Fibroblast of lung (primary cell): ENCODE measurements around the gene RALGPS2. TPM values are rescaled to one million over a fixed set of nuclear protein-coding genes. Genes with fewer than 3 reads are reported as not detected.

Experiments
- DNase-seq, 2 donors: peaks; one replicate each; pipeline versions ENCODE4 v3.0.0 to v3.0.0-alpha.2; 2010; ENCODE audit warnings: low read depth in 2 of 2
- H2AFZ ChIP-seq: 2 replicates; pipeline ENCODE4 v1.5.1; 2012; ENCODE audit warnings: low read length, control low read depth, inconsistent platforms
- H3K27ac ChIP-seq: 2 replicates; pipeline ENCODE4 v1.5.1; 2011; ENCODE audit warnings: low read length, control low read depth; ENCODE audit not compliant: insufficient read depth
- H3K27me3 ChIP-seq: 2 replicates; pipeline ENCODE4 v1.5.1; 2011; ENCODE audit warnings: mild to moderate bottlenecking, low read length; ENCODE audit not compliant: control insufficient read depth, insufficient read depth
- H3K36me3 ChIP-seq: 2 replicates; pipeline ENCODE4 v1.5.1; 2011; ENCODE audit warnings: low read length; ENCODE audit not compliant: control insufficient read depth, insufficient read depth
- H3K4me1 ChIP-seq: 2 replicates; pipeline ENCODE4 v1.5.1; 2011; ENCODE audit warnings: low read length; ENCODE audit not compliant: control insufficient read depth, insufficient read depth; ENCODE audit errors: extremely low read depth
- H3K4me2 ChIP-seq: 2 replicates; pipeline ENCODE4 v1.5.1; 2011; ENCODE audit warnings: low read length, control low read depth; ENCODE audit not compliant: insufficient read depth; ENCODE audit errors: extremely low read depth
- H3K4me3 ChIP-seq, 4 experiments: fragments of 200-600 bp in 1 of 4; sonication (generic) in 1 of 4; replicated peaks in 1 of 4; 2 replicates each; pipeline ENCODE4 v1.5.1; 2011 to 2016; ENCODE audit warnings: low read length in 4 of 4, low read depth in 3 of 4, mild to moderate bottlenecking in 3 of 4, control low read depth in 2 of 4, inconsistent platforms in 1 of 4, mixed read lengths in 1 of 4; ENCODE audit not compliant: insufficient read depth in 1 of 4; ENCODE audit errors: control extremely low read depth in 1 of 4
- H3K79me2 ChIP-seq: 2 replicates; pipeline ENCODE4 v1.5.1; 2012; ENCODE audit warnings: mild to moderate bottlenecking, low read length, inconsistent platforms; ENCODE audit not compliant: control insufficient read depth, insufficient read depth
- H3K9ac ChIP-seq: 2 replicates; pipeline ENCODE4 v1.5.1; 2011; ENCODE audit warnings: mild to moderate bottlenecking, low read length, control low read depth; ENCODE audit not compliant: insufficient read depth
- H3K9me3 ChIP-seq: 2 replicates; pipeline ENCODE4 v1.5.1; 2012; ENCODE audit warnings: low read depth, low read length; ENCODE audit not compliant: control insufficient read depth, insufficient read depth
- H4K20me1 ChIP-seq: 2 replicates; pipeline ENCODE4 v1.5.1; 2011; ENCODE audit warnings: low read length; ENCODE audit not compliant: control insufficient read depth, insufficient read depth; ENCODE audit errors: extremely low read depth
- CTCF ChIP-seq, 2 donors: IDR thresholded peaks in 1 of 2; conservative IDR thresholded peaks in 1 of 2; 1 replicate in 1 of 2; 2 replicates in 1 of 2; pipeline ENCODE4 v1.5.1; 2011 to 2012; ENCODE audit warnings: low read length in 2 of 2, control low read depth in 1 of 2, inconsistent platforms in 1 of 2, low read depth in 1 of 2, mild to moderate bottlenecking in 1 of 2
- EZH2 ChIP-seq: IDR thresholded peaks from 2 replicates; pipeline ENCODE4 v1.5.1; 2012; ENCODE audit warnings: low read length, control low read depth, mild to moderate bottlenecking; ENCODE audit errors: missing control alignments
- polyA plus RNA-seq, 2 donors: library from polyadenylated mRNA; depleted of rRNA in 1 of 2; stranded (reverse) in 1 of 2; unstranded in 1 of 2; fragments of >200 nt; gene quantifications; 2 replicates each; pipeline ENCODE4 v1.2.1, GENCODE V29; 2011 to 2012; ENCODE audit warnings: missing spikeins in 1 of 2
- total RNA-seq: library from RNA; depleted of rRNA; stranded (reverse); fragments of >200 nt; gene quantifications from 2 replicates; pipeline ENCODE4 v1.2.1, GENCODE V29; 2014

The RALGPS2 gene
- total and polyA plus RNA-seq, 2 donors (not counting 1 experiment from before 2014, with no cell fraction given): 53.8 to 69.7 TPM

DNA sequence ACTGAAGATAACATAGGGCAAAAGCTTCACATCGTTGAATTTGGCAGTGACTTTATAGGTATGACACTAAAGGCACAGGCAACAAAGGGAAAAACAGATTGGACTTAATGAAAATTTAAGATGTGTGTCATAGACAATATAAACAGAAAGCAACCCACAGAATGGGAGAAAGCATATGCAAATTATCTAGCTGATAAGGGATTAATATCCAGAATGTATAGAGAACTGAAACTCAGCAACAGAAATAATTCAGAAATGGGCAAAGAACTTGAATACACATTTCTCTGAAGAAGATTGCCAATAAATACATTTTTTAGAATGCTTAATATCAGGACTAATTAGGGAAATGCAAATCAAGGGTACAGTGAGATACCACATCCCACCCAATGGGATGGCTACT lies 201.0 kb downstream of the RALGPS2 start:
- TF ChIP-seq EZH2: no peak
- TF ChIP-seq CTCF (conservative IDR thresholded peaks at IDR 0.05 in 1 of 2, IDR thresholded peaks at IDR 0.05 in 1 of 2; ENCODE audit: low read depth in 1 of 2, low read length in 2 of 2): no peak
- DNase-seq: no peak
- H4K20me1 ChIP-seq: no peaks in the 10 kb centered on the region
- no peaks in the 10 kb centered on the region for H3K79me2 ChIP-seq
- H3K27ac ChIP-seq: no peak overlapping the region
- H3K9ac ChIP-seq: no peak overlapping the region
- H3K9me3 ChIP-seq: no peaks in the 10 kb centered on the region
- no peak overlapping the region for H3K4me2 ChIP-seq
- H3K36me3 ChIP-seq: no peaks in the 10 kb centered on the region
- H2AFZ ChIP-seq: no peak overlapping the region
- no peaks in the 10 kb centered on the region for H3K4me1 ChIP-seq
- H3K4me3 ChIP-seq: no peak overlapping the region
- H3K27me3 ChIP-seq: no peaks in the 10 kb centered on the region

- TF ChIP-seq CTCF (conservative IDR thresholded peaks at IDR 0.05 in 1 of 2, IDR thresholded peaks at IDR 0.05 in 1 of 2; ENCODE audit: low read depth in 1 of 2, low read length in 2 of 2) (no peak), EZH2 (no peak)
- no peak for DNase-seq
- H3K27ac ChIP-seq: no peak overlapping the region
- H3K79me2 ChIP-seq: no peaks in the 10 kb centered on the region
- H3K9ac ChIP-seq: no peak overlapping the region
- H3K4me2 ChIP-seq: no peak overlapping the region
- H3K9me3 ChIP-seq: no peaks in the 10 kb centered on the region
- no peaks in the 10 kb centered on the region for H4K20me1 ChIP-seq
- no peaks in the 10 kb centered on the region for H3K36me3 ChIP-seq
- H2AFZ ChIP-seq: no peak overlapping the region
- no peak overlapping the region for H3K4me3 ChIP-seq
- H3K4me1 ChIP-seq: no peaks in the 10 kb centered on the region
- no peaks in the 10 kb centered on the region for H3K27me3 ChIP-seq
These were observed 202.0 kb downstream of the RALGPS2 start for GRCh38 chr1:178927003-178927402.

DNA sequence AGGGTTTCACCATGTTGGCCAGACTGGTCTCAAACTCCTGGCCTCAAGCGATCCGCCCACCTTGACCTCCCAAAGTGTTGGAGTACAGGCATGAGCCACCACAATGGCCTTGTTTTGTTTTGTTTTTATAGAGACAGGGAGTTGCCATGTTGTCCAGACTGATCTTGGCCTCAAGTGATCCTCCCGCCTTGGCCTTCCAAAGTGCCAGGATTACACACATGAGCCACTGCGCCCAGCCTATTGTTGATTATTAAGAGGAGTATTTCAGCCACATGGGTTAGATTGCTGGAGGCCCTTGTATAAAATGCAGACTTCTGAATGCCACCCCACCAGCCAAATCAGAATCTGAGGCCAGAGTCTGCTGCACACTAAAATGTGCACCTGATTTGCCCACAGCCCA lies 203.0 kb downstream of the RALGPS2 start:
- Histone ChIP-seq H2AFZ (no peak overlapping the region), H3K9me3 (no peaks in the 10 kb centered on the region), H4K20me1 (no peaks in the 10 kb centered on the region), H3K4me1 (peaks cover 3% of the 10 kb centered on the region), H3K4me2 (no peak overlapping the region), H3K79me2 (no peaks in the 10 kb centered on the region), H3K4me3 (no peak overlapping the region), H3K27me3 (no peaks in the 10 kb centered on the region), H3K27ac (no peak overlapping the region), H3K9ac (no peak overlapping the region), H3K36me3 (no peaks in the 10 kb centered on the region)
- no peak for TF ChIP-seq EZH2
- TF ChIP-seq CTCF (conservative IDR thresholded peaks at IDR 0.05 in 1 of 2, IDR thresholded peaks at IDR 0.05 in 1 of 2; ENCODE audit: low read depth in 1 of 2, low read length in 2 of 2): no peak
- no peak for DNase-seq
